BLaER1 (cell line): ENCODE data around the gene ADAM8.

Experiments used
- H3K27ac ChIP-seq: shearing (Covaris generic); formaldehyde crosslinking; 2 replicates; pipeline ENCODE4 v1.8.1; 2022
- H3K27me3 ChIP-seq: shearing (Covaris generic); formaldehyde crosslinking; 2 replicates; pipeline ENCODE4 v1.8.1; 2022
- H3K36me3 ChIP-seq: shearing (Covaris generic); formaldehyde crosslinking; 2 replicates; pipeline ENCODE4 v1.8.1; 2022
- H3K4me1 ChIP-seq: shearing (Covaris generic); formaldehyde crosslinking; 2 replicates; pipeline ENCODE4 v1.8.1; 2022
- H3K4me2 ChIP-seq: shearing (Covaris generic); formaldehyde crosslinking; 2 replicates; pipeline ENCODE4 v1.8.1; 2022
- H3K4me3 ChIP-seq: shearing (Covaris generic); formaldehyde crosslinking; 2 replicates; pipeline ENCODE4 v1.8.1; 2022
- H3K9ac ChIP-seq: shearing (Covaris generic); formaldehyde crosslinking; 2 replicates; pipeline ENCODE4 v1.8.1; 2022
- H3K9me3 ChIP-seq: shearing (Covaris generic); formaldehyde crosslinking; 2 replicates; pipeline ENCODE4 v1.8.1; 2022
- H4K20me1 ChIP-seq: shearing (Covaris generic); formaldehyde crosslinking; 2 replicates; pipeline ENCODE4 v1.8.1; 2022
- Cebpa-rat ChIP-seq: shearing (Covaris generic); IDR thresholded peaks from 2 replicates; pipeline ENCODE4 v1.8.1; 2022

Gene ADAM8

GRCh38 chr10:133216776-133217175 is 59.9 kb downstream of the ADAM8 start:
- Histone ChIP-seq H3K4me1 (peaks cover 28% of the 10 kb centered on the region), H4K20me1 (peaks cover 14% of the 10 kb centered on the region; the same call in 1 of the 2 replicates), H3K27me3 (peaks cover 25% of the 10 kb centered on the region; the same call in 1 of the 2 replicates), H3K36me3 (no peaks in the 10 kb centered on the region), H3K27ac (no peak overlapping the region), H3K9ac (no peak overlapping the region), H3K4me2 (no peak overlapping the region), H3K9me3 (no peaks in the 10 kb centered on the region), H3K4me3 (no peak overlapping the region)
- no peak for TF ChIP-seq Cebpa-rat

GRCh38 chr10:133215586-133215985 is 61.1 kb downstream of the ADAM8 start:
- H4K20me1 ChIP-seq: peaks cover 14% of the 10 kb centered on the region; the same call in 1 of the 2 replicates
- no peak overlapping the region for H3K9ac ChIP-seq
- no peak for TF ChIP-seq Cebpa-rat
- no peak overlapping the region for H3K27ac ChIP-seq
- H3K36me3 ChIP-seq: no peaks in the 10 kb centered on the region
- peaks cover 31% of the 10 kb centered on the region for H3K4me1 ChIP-seq
- no peak overlapping the region for H3K4me3 ChIP-seq
- peaks cover 29% of the 10 kb centered on the region; the same call in 1 of the 2 replicates for H3K27me3 ChIP-seq
- no peaks in the 10 kb centered on the region for H3K9me3 ChIP-seq
- no peak overlapping the region for H3K4me2 ChIP-seq

GRCh38 chr10:133214468-133215410 is 61.9 kb downstream of the ADAM8 start:
- H3K9me3 ChIP-seq: no peaks in the 10 kb centered on the region
- H3K4me3 ChIP-seq: no peak overlapping the region
- H3K4me2 ChIP-seq: no peak overlapping the region
- H3K9ac ChIP-seq: no peak overlapping the region
- H3K4me1 ChIP-seq: peaks cover 32% of the 10 kb centered on the region
- peaks cover 28% of the 10 kb centered on the region; the same call in 1 of the 2 replicates for H3K27me3 ChIP-seq
- no peak overlapping the region for H3K27ac ChIP-seq
- TF ChIP-seq Cebpa-rat: no peak
- H4K20me1 ChIP-seq: peaks cover 14% of the 10 kb centered on the region; the same call in 1 of the 2 replicates
- H3K36me3 ChIP-seq: no peaks in the 10 kb centered on the region

- no peaks in the 10 kb centered on the region for H3K36me3 ChIP-seq
- peaks cover 8% of the 10 kb centered on the region; the same call in 1 of the 2 replicates for H4K20me1 ChIP-seq
- no peak for TF ChIP-seq Cebpa-rat
- H3K27ac ChIP-seq: no peak overlapping the region
- H3K9me3 ChIP-seq: no peaks in the 10 kb centered on the region
- no peak overlapping the region for H3K4me2 ChIP-seq
- peaks cover 24% of the 10 kb centered on the region for H3K4me1 ChIP-seq
- H3K9ac ChIP-seq: no peak overlapping the region
- peaks cover 22% of the 10 kb centered on the region; the same call in 1 of the 2 replicates for H3K27me3 ChIP-seq
- H3K4me3 ChIP-seq: no peak overlapping the region
Observed at GRCh38 chr10:133213641-133214467, 62.8 kb downstream of the ADAM8 start.

- H3K27me3 ChIP-seq: peaks cover 19% of the 10 kb centered on the region; the same call in 1 of the 2 replicates
- H3K9me3 ChIP-seq: no peaks in the 10 kb centered on the region
- no peak overlapping the region for H3K4me3 ChIP-seq
- no peaks in the 10 kb centered on the region for H3K36me3 ChIP-seq
- peak overlapping the region; percentile 24 for H3K4me2 ChIP-seq
- 0 out of 2 replicates have a peak, but pooled peaks cover 5% of the 10 kb centered on the region for H4K20me1 ChIP-seq
- H3K27ac ChIP-seq: no peak overlapping the region
- no peak for TF ChIP-seq Cebpa-rat
- no peak overlapping the region for H3K9ac ChIP-seq
- peaks cover 16% of the 10 kb centered on the region for H3K4me1 ChIP-seq
Observed at GRCh38 chr10:133212853-133213494, 63.7 kb downstream of the ADAM8 start.
